ENCODE measurements around the gene CYP24A1.

Gene CYP24A1

DNA sequence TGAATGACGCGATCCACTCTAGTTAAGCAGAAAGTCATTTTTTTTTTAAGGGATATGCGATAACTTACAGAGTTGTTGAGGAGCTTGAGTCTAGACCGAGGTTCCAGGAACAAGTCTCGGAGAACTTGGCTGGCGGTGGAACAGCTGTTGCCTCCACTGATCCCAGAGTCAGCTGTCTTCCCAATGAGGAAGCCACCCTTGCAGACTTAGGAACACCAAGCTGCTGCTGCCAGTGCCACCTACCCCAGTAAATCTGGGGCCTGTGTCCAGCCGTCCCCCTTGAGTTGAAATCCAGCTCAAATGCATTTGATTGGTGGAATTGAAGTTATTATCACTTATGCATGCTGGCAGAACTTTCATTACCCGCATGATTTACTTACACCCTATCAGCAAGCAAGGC lies 40.8 kb upstream of the CYP24A1 start:
- Histone ChIP-seq H3K9me3 (no peaks in the 10 kb centered on the region), H3K27me3 (no peaks in the 10 kb centered on the region), H3K9ac (no peak overlapping the region), H3K36me3 (peaks cover 62% of the 10 kb centered on the region), H3K4me3 (no peak overlapping the region), H4K20me1 (peaks cover 58% of the 10 kb centered on the region), H3K27ac (no peak overlapping the region), H3K4me1 (peaks cover 36% of the 10 kb centered on the region), H3K4me2 (no peak overlapping the region)
- TF ChIP-seq Cebpa-rat (IDR thresholded peaks at IDR 0.05), result no peak

- Histone ChIP-seq H3K9me3 (no peaks in the 10 kb centered on the region), H3K27me3 (no peaks in the 10 kb centered on the region), H4K20me1 (peaks cover 66% of the 10 kb centered on the region), H3K36me3 (peaks cover 61% of the 10 kb centered on the region), H3K4me3 (no peak overlapping the region), H3K4me1 (peaks cover 34% of the 10 kb centered on the region), H3K9ac (no peak overlapping the region), H3K27ac (no peak overlapping the region), H3K4me2 (peak overlapping the region; percentile 58; the same call in 1 of the 2 replicates)
- no peak for TF ChIP-seq Cebpa-rat (IDR thresholded peaks at IDR 0.05)
These were observed 39.1 kb upstream of the CYP24A1 start for GRCh38 chr20:54212871-54213270.

GRCh38 chr20:54212226-54212625 lies 38.4 kb upstream of the CYP24A1 start:
- Histone ChIP-seq H3K4me3 (no peak overlapping the region), H3K9me3 (no peaks in the 10 kb centered on the region), H4K20me1 (peaks cover 66% of the 10 kb centered on the region), H3K4me2 (peak overlapping the region; percentile 58), H3K9ac (no peak overlapping the region), H3K27me3 (no peaks in the 10 kb centered on the region), H3K27ac (no peak overlapping the region), H3K36me3 (peaks cover 55% of the 10 kb centered on the region), H3K4me1 (peaks cover 32% of the 10 kb centered on the region)
- no peak for TF ChIP-seq Cebpa-rat (IDR thresholded peaks at IDR 0.05)

DNA sequence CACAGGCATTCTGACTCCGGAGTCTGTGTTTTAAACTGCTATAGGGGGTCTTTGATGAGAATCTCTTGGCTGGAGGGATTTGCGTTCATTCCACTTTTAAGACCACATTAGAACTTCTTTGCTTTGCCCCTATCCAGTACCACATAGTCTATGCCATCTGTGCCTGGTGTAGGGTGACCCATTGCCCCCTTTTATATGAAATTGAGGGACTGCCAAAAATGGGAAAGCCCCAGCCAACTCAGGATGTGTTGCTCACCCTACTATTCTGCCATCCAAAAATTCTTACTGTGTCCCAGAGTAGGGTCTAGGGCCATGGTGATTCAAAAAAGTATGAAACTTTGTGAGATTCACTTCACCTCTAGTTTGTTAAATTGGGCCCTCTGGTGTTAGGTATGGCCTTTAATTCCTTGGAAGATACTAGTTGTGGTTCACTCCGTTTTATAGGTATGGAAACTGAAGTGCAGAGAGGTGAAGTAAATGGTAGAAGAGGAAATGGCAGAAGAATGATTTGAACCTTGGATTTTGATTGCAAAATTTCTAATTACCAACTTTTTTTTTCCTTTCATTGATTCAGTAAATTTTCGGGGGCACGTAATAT lies 35.5 kb upstream of the CYP24A1 start:
- Histone ChIP-seq H3K27ac (peak overlapping the region; percentile 100; the same call in 1 of the 2 replicates), H3K4me3 (peak overlapping the region; percentile 93), H4K20me1 (peaks cover 50% of the 10 kb centered on the region), H3K36me3 (peaks cover 26% of the 10 kb centered on the region), H3K9ac (peak overlapping the region; percentile 100), H3K4me2 (peak overlapping the region; percentile 90), H3K9me3 (no peaks in the 10 kb centered on the region), H3K4me1 (peaks cover 32% of the 10 kb centered on the region), H3K27me3 (no peaks in the 10 kb centered on the region)
- no peak for TF ChIP-seq Cebpa-rat (IDR thresholded peaks at IDR 0.05)

DNA sequence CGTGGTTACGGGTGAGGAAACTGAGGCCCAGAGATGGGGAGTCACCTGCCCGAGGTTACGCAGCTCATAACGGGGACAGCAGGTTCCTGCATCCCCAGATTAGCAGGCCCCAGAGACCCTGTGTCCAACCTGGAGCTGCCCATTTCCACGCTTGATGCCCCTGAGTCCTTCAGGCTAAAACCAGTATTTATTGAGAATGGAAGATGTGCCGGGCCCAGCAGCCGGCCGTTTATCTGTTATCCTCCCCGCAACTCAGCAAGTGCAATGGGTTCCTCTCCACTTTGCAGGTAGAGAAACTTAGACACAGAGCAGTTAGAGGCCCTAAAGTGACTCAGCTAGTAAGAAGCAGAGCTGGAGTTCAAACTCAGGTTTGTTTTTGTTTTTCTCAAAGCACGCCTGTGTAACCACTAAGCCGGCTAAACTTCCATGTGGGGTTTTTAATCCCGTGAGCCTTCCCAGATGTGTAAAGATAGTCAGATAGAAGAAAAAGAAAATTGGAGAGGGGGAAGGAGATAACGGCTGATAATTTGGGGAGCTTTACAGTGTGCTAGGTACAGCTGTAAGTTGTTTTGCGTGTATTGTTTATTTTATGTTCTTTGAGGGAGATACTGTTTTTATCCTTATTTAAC lies 34.9 kb upstream of the CYP24A1 start:
- H3K4me3 ChIP-seq, result peak overlapping the region; percentile 93
- H3K27me3 ChIP-seq, result no peaks in the 10 kb centered on the region
- peaks cover 26% of the 10 kb centered on the region for H3K36me3 ChIP-seq
- peaks cover 43% of the 10 kb centered on the region for H4K20me1 ChIP-seq
- H3K9me3 ChIP-seq, result no peaks in the 10 kb centered on the region
- peak overlapping the region; percentile 100 for H3K9ac ChIP-seq
- H3K4me1 ChIP-seq, result peaks cover 32% of the 10 kb centered on the region
- peak overlapping the region; percentile 90 for H3K4me2 ChIP-seq
- peak overlapping the region; percentile 100 for H3K27ac ChIP-seq
- TF ChIP-seq Cebpa-rat (IDR thresholded peaks at IDR 0.05), result no peak

DNA sequence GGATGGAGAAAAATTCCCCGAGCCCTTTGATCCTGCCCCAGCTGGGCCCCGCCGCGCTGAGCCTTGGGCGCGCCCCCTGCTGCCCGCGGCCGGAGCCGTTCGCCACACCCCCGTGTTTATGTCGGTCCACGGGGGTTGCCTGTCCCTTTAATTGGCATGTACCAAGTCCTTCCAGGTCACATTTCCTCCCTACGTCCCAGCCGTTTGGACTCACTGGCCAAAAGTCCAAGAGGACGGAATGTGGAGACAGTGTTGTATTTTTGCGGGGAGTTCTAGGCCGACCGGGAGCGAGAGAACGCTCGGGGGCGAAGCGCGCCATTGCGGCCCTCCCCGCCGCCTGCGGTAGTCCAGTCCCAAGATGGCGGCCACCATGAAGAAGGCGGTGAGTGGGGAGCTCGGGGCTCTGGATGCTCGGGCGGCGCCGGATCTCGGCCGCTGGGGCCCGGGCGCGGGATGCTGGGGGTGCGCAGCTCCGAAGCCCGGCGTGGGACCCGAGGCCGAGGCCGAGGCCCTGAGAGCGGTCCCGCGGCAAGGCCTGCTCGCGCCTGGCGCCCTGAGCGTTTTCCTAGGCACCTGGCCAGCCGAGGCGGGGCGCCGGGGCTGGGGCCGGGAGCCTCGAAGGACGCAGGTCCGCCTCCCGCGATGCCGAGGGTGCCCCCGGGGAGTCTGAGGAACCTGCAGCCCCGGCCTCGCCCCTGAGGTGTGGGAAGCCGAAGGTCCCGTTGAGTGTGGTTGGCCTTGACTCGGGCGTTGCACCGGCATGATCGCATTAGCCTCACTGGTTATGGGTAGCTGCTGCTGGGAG lies 34.2 kb upstream of the CYP24A1 start, which contains the start of gene PFDN4:
TSS of gene PFDN4 (plus strand) at position 345 of the 805 bp plus-strand sequence. CDS start at position 359, 14 bp downstream.
- no peaks in the 10 kb centered on the region for H3K27me3 ChIP-seq
- peak within 1 kb of the TSS; percentile 90 for H3K4me2 ChIP-seq
- H3K4me1 ChIP-seq, result peaks cover 32% of the 10 kb centered on the region
- no peak for TF ChIP-seq Cebpa-rat (IDR thresholded peaks at IDR 0.05)
- H3K9ac ChIP-seq, result peak within 1 kb of the TSS; percentile 100
- H4K20me1 ChIP-seq, result peaks cover 36% of the 10 kb centered on the region
- H3K36me3 ChIP-seq, result peaks cover 26% of the 10 kb centered on the region
- H3K4me3 ChIP-seq, result peak within 1 kb of the TSS; percentile 93
- no peaks in the 10 kb centered on the region for H3K9me3 ChIP-seq
- peak within 1 kb of the TSS; percentile 100 for H3K27ac ChIP-seq

- peaks cover 20% of the 10 kb centered on the region for H3K36me3 ChIP-seq
- no peaks in the 10 kb centered on the region for H3K9me3 ChIP-seq
- peak overlapping the region; percentile 100 for H3K27ac ChIP-seq
- peak overlapping the region; percentile 100; the same call in 1 of the 2 replicates for H3K9ac ChIP-seq
- no peak for TF ChIP-seq Cebpa-rat (IDR thresholded peaks at IDR 0.05)
- peaks cover 29% of the 10 kb centered on the region for H4K20me1 ChIP-seq
- H3K4me3 ChIP-seq, result peak overlapping the region; percentile 93
- H3K4me1 ChIP-seq, result peaks cover 24% of the 10 kb centered on the region
- H3K4me2 ChIP-seq, result peak overlapping the region; percentile 90; the same call in 1 of the 2 replicates
- no peaks in the 10 kb centered on the region for H3K27me3 ChIP-seq
These were observed 33.4 kb upstream of the CYP24A1 start for GRCh38 chr20:54207053-54207742.

- no peaks in the 10 kb centered on the region for H3K27me3 ChIP-seq
- H3K4me2 ChIP-seq, result no peak overlapping the region
- peaks cover 15% of the 10 kb centered on the region for H3K4me1 ChIP-seq
These were observed 31.7 kb upstream of the CYP24A1 start for GRCh38 chr20:54205450-54205849.

DNA sequence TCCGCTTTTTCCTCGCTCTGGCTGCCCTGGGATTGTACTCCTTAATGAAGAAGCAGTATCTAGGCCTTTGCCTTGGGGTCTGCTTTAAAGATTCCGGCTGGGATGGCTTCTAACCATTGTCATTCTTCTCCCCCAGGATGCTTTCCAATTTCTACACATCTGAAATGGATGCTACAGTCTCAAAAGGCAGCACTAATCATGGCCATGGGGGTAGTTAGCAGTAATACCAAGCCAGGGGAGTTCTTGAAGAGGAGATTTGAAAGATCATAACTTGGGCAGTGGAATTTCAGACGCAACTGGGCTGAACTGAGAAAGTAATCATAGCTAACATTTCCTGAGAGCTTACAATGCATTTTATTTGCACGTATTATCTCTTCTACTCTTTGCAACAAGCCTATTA lies 30.7 kb upstream of the CYP24A1 start:
- Histone ChIP-seq H3K9me3 (no peaks in the 10 kb centered on the region), H3K4me3 (no peak overlapping the region), H3K36me3 (no peaks in the 10 kb centered on the region), H3K27ac (no peak overlapping the region), H3K9ac (no peak overlapping the region), H3K4me1 (peaks cover 8% of the 10 kb centered on the region), H3K27me3 (no peaks in the 10 kb centered on the region), H3K4me2 (no peak overlapping the region), H4K20me1 (peaks cover 7% of the 10 kb centered on the region)
- TF ChIP-seq Cebpa-rat (IDR thresholded peaks at IDR 0.05), result no peak

More at GRCh38 chr20:54205450-54205849, 31.7 kb upstream of the CYP24A1 start:
- no peak overlapping the region for H3K4me3 ChIP-seq
- no peak overlapping the region for H3K9ac ChIP-seq
- H4K20me1 ChIP-seq, result peaks cover 17% of the 10 kb centered on the region
- no peak for TF ChIP-seq Cebpa-rat (IDR thresholded peaks at IDR 0.05)
- 0 out of 2 replicates have a peak, but pooled peaks cover 3% of the 10 kb centered on the region for H3K36me3 ChIP-seq
- H3K9me3 ChIP-seq, result no peaks in the 10 kb centered on the region
- no peak overlapping the region for H3K27ac ChIP-seq

Measured in BLaER1 (cell line).